ENCODE data around the gene LRFN4. TPM values are rescaled to one million over a fixed set of nuclear protein-coding genes. Genes with fewer than 3 reads are reported as not detected.

The LRFN4 gene
- polyA plus RNA-seq, 1 donor from 2014 or later = 85.0 TPM

- no peaks in the 10 kb centered on the region for H3K36me3 ChIP-seq (ENCODE audit: insufficient read depth, low read length)
- TF ChIP-seq SMC3 (conservative IDR thresholded peaks at IDR 0.05; ENCODE audit: poor library complexity) = no peak
- no peak for TF ChIP-seq EZH2 (IDR thresholded peaks at IDR 0.05; ENCODE audit: borderline replicate concordance, insufficient read depth, low read length, poor library complexity, severe bottlenecking)
- H3K27me3 ChIP-seq (ENCODE audit: insufficient read depth, low read depth, low read length) = no peaks in the 10 kb centered on the region
- H3K79me2 ChIP-seq (replicated peaks; ENCODE audit: insufficient read depth, low read length) = no peaks in the 10 kb centered on the region
- H3F3A ChIP-seq (ENCODE audit: insufficient read depth, low read length, poor library complexity, severe bottlenecking) = no peaks in the 10 kb centered on the region
- H3K27ac ChIP-seq (ENCODE audit: low read length) = no peak overlapping the region
- H3K9me2 ChIP-seq (ENCODE audit: insufficient read depth, low read length) = no peaks in the 10 kb centered on the region
- H3K9me3 ChIP-seq (ENCODE audit: low read length) = no peaks in the 10 kb centered on the region
- no peak overlapping the region for H3K9ac ChIP-seq (ENCODE audit: low read length)
- no peak overlapping the region for H2AFZ ChIP-seq (ENCODE audit: low read depth, low read length)
- H3K4me2 ChIP-seq (ENCODE audit: low read length) = no peak overlapping the region
- H4K20me1 ChIP-seq (ENCODE audit: insufficient read depth) = no peaks in the 10 kb centered on the region
- H3K4me3 ChIP-seq (ENCODE audit: low read length) = no peak overlapping the region
Measured at GRCh38 chr11:66814678-66815077, 42.2 kb upstream of the LRFN4 start.

- H3K9me2 ChIP-seq (ENCODE audit: insufficient read depth, low read length) = no peaks in the 10 kb centered on the region
- H3F3A ChIP-seq (ENCODE audit: insufficient read depth, low read length, poor library complexity, severe bottlenecking) = no peaks in the 10 kb centered on the region
- no peaks in the 10 kb centered on the region for H3K36me3 ChIP-seq (ENCODE audit: insufficient read depth, low read length)
- H3K4me2 ChIP-seq (ENCODE audit: low read length) = no peak overlapping the region
- no peaks in the 10 kb centered on the region for H3K79me2 ChIP-seq (replicated peaks; ENCODE audit: insufficient read depth, low read length)
- H4K20me1 ChIP-seq (ENCODE audit: insufficient read depth) = no peaks in the 10 kb centered on the region
- H2AFZ ChIP-seq (ENCODE audit: low read depth, low read length) = no peak overlapping the region
- H3K27ac ChIP-seq (ENCODE audit: low read length) = no peak overlapping the region
- no peaks in the 10 kb centered on the region for H3K9me3 ChIP-seq (ENCODE audit: low read length)
- no peak for TF ChIP-seq REST (IDR thresholded peaks at IDR 0.05; ENCODE audit: borderline replicate concordance)
- no peak for TF ChIP-seq EZH2 (IDR thresholded peaks at IDR 0.05; ENCODE audit: borderline replicate concordance, insufficient read depth, low read length, poor library complexity, severe bottlenecking)
- no peak for TF ChIP-seq EP300 (conservative IDR thresholded peaks at IDR 0.05; ENCODE audit: poor library complexity, severe bottlenecking)
- TF ChIP-seq CTCF (IDR thresholded peaks at IDR 0.05; ENCODE audit: poor library complexity, severe bottlenecking) = no peak
- no peak for TF ChIP-seq RAD21 (conservative IDR thresholded peaks at IDR 0.05)
- TF ChIP-seq MXI1 (conservative IDR thresholded peaks at IDR 0.05; ENCODE audit: poor library complexity, severe bottlenecking) = no peak
- TF ChIP-seq TAF1 (IDR thresholded peaks at IDR 0.05; ENCODE audit: low read depth) = no peak
- TF ChIP-seq POLR2AphosphoS5 (IDR thresholded peaks at IDR 0.05) = no peak
- TF ChIP-seq SMC3 (conservative IDR thresholded peaks at IDR 0.05; ENCODE audit: poor library complexity) = no peak
- H3K27me3 ChIP-seq (ENCODE audit: insufficient read depth, low read depth, low read length) = no peaks in the 10 kb centered on the region
- no peak overlapping the region for H3K4me3 ChIP-seq (ENCODE audit: low read length)
- no peak overlapping the region for H3K9ac ChIP-seq (ENCODE audit: low read length)
Measured at GRCh38 chr11:66815646-66816045, 41.2 kb upstream of the LRFN4 start.

All from neural cell (in vitro differentiated cells).